K562 (cell line): ENCODE data around the gene LRRC8A. TPM values are rescaled to one million over a fixed set of nuclear protein-coding genes. Genes with fewer than 3 reads are reported as not detected.

Experiments
- HMG20A ChIP-seq: fragments of 450-650 bp; formaldehyde crosslinking; conservative IDR thresholded peaks from 2 replicates; pipeline ENCODE4 v1.4.0; 2020; ENCODE audit warnings: mild to moderate bottlenecking, mixed read lengths
- NR2C2 ChIP-seq, 2 experiments: fragments of 200-800 bp in 1 of 2; sonication (Bioruptor generic) in 1 of 2; sonication (generic) in 1 of 2; formaldehyde crosslinking in 1 of 2; IDR thresholded peaks; 2 replicates each; pipeline versions ENCODE4 v1.6.1 to v1.8.0; 2016 to 2022; ENCODE audit warnings: mild to moderate bottlenecking in 1 of 2, missing compliant biosample characterization in 1 of 2, missing genetic modification characterization in 1 of 2, missing genetic modification reagents in 1 of 2
- SMARCC2 ChIP-seq: fragments of 450-650 bp; IDR thresholded peaks from 2 replicates; pipeline ENCODE4 v1.6.1; 2017; ENCODE audit warnings: antibody characterized with exemption, moderate library complexity, mild to moderate bottlenecking, low read depth
- ZNF217 ChIP-seq: sonication (generic); formaldehyde crosslinking; IDR thresholded peaks from 2 replicates; pipeline ENCODE4 v1.8.0; 2022; ENCODE audit warnings: mild to moderate bottlenecking, missing genetic modification reagents
- ZNF263 ChIP-seq: sonication (generic); formaldehyde crosslinking; IDR thresholded peaks from 2 replicates; pipeline ENCODE4 v1.8.0; 2022; ENCODE audit warnings: mild to moderate bottlenecking, missing genetic modification reagents, borderline replicate concordance
- polyA plus RNA-seq, 8 experiments: library from polyadenylated mRNA; depleted of rRNA in 4 of 8; stranded (reverse) in 5 of 8; unstranded in 3 of 8; fragments of >200 nt; fragmentation: Nextera tagmentation in 2 of 8; fragmentation: Illumina TruSeq in 1 of 8; extraction: Ambion mirVana in 2 of 8; extraction: Trizol in 1 of 8; gene quantifications; 2 replicates each; pipeline versions ENCODE4 v1.2.1 to v1.2.3, GENCODE V29; 2011 to 2014; ENCODE audit warnings: inconsistent platforms in 1 of 8, missing spikeins in 1 of 8
- total RNA-seq, 7 experiments: library from RNA; depleted of rRNA in 6 of 7; stranded (reverse); fragments of >200 nt in 6 of 7; fragmentation: Illumina TruSeq in 2 of 7; extraction: Trizol in 2 of 7; gene quantifications; 2 replicates each; pipeline versions ENCODE4 v1.2.1 to v1.2.3, GENCODE V29; 2011 to 2021; ENCODE audit warnings: low replicate concordance in 1 of 7
- TF ChIP-seq, protein P1 (sequence below), 2 experiments: IDR thresholded peaks; 2 replicates each; pipeline ENCODE4 v1.6.1; 2011; ENCODE audit warnings: borderline replicate concordance in 1 of 2, control low read depth in 1 of 2, low read depth in 1 of 2, low read length in 1 of 2, mild to moderate bottlenecking in 1 of 2, mixed read lengths in 1 of 2, moderate library complexity in 1 of 2; ENCODE audit not compliant: insufficient read depth in 1 of 2, insufficient read length in 1 of 2, poor library complexity in 1 of 2, severe bottlenecking in 1 of 2; ENCODE audit errors: extremely low read depth in 1 of 2
- TF ChIP-seq, protein P2 (sequence below): sonication (generic); formaldehyde crosslinking; IDR thresholded peaks from 2 replicates; pipeline ENCODE4 v1.9.0; 2022; ENCODE audit warnings: mild to moderate bottlenecking, missing genetic modification reagents
- TF ChIP-seq, protein P3 (sequence below): sonication (generic); formaldehyde crosslinking; IDR thresholded peaks from 2 replicates; pipeline ENCODE4 v1.8.1; 2023; ENCODE audit warnings: missing genetic modification reagents, mild to moderate bottlenecking, borderline replicate concordance
- TF ChIP-seq, protein P4 (sequence below): sonication (generic); formaldehyde crosslinking; IDR thresholded peaks from 2 replicates; pipeline ENCODE4 v1.8.0; 2022; ENCODE audit warnings: mild to moderate bottlenecking, missing genetic modification reagents
- TF ChIP-seq, protein P5 (sequence below): fragments of 200-800 bp; sonication (Bioruptor generic); IDR thresholded peaks from 2 replicates; pipeline ENCODE4 v1.6.1; 2017; ENCODE audit warnings: missing genetic modification characterization, missing compliant biosample characterization

The LRRC8A gene
- total and polyA plus RNA-seq, 9 of the 15 experiments (the other 6 are each of a cell fraction or from before 2014, with no cell fraction given): 2.9 to 24.7 (median 8.9) TPM

DNA sequence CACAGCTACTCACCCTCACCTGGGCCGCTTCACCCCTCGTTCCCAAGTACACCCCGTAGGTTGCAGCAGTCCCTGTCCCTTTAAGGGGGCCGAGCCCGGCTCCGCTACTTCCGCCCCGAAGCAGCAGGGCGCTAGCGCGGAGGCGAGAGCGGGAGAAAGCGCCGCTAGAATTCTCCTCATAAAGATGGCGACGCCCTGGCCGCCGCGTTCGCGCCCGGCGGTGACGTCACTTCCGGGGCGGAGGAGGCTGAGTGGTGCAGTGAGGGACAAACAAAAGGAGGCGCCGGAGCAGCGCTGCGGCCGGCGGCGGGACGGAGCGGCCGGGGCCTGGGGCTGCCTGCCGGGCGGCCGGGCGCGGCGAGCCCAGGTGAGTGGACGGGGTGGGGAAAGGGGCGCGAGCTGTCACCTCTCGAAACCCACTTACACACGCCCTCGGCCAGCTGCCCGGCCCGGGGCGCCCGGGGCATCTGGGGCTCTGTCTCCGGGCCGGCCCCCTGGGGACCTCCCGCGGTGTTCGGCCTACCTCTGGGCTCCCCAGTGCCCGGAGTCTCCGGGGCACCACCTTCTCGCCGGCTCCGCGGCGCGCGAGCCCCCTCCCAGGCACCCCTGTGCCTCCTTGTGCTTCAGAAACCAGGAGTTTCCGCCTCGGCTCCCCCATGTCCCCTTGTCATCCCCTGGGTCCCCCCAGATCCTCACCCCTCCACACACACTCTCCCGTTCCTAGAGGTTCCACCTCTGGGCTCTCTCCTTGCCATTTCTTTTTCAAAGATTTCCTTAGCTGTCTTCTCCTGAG lies at the start of gene LRRC8A, which contains the start of gene KYAT1 (continued):
- TF ChIP-seq, protein P1, sequence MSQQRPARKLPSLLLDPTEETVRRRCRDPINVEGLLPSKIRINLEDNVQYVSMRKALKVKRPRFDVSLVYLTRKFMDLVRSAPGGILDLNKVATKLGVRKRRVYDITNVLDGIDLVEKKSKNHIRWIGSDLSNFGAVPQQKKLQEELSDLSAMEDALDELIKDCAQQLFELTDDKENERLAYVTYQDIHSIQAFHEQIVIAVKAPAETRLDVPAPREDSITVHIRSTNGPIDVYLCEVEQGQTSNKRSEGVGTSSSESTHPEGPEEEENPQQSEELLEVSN (IDR thresholded peaks at IDR 0.05; ENCODE audit: borderline replicate concordance in 1 of 2, extremely low read depth in 1 of 2, insufficient read depth in 1 of 2, insufficient read length in 1 of 2, low read depth in 1 of 2, low read length in 1 of 2, poor library complexity in 1 of 2, severe bottlenecking in 1 of 2): no peak
- TF ChIP-seq, protein P2, sequence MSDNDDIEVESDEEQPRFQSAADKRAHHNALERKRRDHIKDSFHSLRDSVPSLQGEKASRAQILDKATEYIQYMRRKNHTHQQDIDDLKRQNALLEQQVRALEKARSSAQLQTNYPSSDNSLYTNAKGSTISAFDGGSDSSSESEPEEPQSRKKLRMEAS (CRISPR knock-in tag): no peak; the same call in 1 of the 2 replicates
- TF ChIP-seq SMARCC2 (no peak), ZNF263 (CRISPR knock-in tag) (no peak), ZNF217 (CRISPR knock-in tag) (no peak), NR2C2 (CRISPR knock-in tag; IDR thresholded peaks at IDR 0.05) (no peak), NR2C2 (tag; IDR thresholded peaks at IDR 0.05) (peak; percentile 83; the same call in 1 of the 2 replicates), HMG20A (CRISPR knock-in tag) (no peak)
- TF ChIP-seq, protein P3, sequence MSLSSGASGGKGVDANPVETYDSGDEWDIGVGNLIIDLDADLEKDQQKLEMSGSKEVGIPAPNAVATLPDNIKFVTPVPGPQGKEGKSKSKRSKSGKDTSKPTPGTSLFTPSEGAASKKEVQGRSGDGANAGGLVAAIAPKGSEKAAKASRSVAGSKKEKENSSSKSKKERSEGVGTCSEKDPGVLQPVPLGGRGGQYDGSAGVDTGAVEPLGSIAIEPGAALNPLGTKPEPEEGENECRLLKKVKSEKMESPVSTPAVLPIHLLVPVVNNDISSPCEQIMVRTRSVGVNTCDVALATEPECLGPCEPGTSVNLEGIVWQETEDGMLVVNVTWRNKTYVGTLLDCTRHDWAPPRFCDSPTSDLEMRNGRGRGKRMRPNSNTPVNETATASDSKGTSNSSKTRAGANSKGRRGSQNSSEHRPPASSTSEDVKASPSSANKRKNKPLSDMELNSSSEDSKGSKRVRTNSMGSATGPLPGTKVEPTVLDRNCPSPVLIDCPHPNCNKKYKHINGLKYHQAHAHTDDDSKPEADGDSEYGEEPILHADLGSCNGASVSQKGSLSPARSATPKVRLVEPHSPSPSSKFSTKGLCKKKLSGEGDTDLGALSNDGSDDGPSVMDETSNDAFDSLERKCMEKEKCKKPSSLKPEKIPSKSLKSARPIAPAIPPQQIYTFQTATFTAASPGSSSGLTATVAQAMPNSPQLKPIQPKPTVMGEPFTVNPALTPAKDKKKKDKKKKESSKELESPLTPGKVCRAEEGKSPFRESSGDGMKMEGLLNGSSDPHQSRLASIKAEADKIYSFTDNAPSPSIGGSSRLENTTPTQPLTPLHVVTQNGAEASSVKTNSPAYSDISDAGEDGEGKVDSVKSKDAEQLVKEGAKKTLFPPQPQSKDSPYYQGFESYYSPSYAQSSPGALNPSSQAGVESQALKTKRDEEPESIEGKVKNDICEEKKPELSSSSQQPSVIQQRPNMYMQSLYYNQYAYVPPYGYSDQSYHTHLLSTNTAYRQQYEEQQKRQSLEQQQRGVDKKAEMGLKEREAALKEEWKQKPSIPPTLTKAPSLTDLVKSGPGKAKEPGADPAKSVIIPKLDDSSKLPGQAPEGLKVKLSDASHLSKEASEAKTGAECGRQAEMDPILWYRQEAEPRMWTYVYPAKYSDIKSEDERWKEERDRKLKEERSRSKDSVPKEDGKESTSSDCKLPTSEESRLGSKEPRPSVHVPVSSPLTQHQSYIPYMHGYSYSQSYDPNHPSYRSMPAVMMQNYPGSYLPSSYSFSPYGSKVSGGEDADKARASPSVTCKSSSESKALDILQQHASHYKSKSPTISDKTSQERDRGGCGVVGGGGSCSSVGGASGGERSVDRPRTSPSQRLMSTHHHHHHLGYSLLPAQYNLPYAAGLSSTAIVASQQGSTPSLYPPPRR (CRISPR knock-in tag): no peak
- TF ChIP-seq, protein P4, sequence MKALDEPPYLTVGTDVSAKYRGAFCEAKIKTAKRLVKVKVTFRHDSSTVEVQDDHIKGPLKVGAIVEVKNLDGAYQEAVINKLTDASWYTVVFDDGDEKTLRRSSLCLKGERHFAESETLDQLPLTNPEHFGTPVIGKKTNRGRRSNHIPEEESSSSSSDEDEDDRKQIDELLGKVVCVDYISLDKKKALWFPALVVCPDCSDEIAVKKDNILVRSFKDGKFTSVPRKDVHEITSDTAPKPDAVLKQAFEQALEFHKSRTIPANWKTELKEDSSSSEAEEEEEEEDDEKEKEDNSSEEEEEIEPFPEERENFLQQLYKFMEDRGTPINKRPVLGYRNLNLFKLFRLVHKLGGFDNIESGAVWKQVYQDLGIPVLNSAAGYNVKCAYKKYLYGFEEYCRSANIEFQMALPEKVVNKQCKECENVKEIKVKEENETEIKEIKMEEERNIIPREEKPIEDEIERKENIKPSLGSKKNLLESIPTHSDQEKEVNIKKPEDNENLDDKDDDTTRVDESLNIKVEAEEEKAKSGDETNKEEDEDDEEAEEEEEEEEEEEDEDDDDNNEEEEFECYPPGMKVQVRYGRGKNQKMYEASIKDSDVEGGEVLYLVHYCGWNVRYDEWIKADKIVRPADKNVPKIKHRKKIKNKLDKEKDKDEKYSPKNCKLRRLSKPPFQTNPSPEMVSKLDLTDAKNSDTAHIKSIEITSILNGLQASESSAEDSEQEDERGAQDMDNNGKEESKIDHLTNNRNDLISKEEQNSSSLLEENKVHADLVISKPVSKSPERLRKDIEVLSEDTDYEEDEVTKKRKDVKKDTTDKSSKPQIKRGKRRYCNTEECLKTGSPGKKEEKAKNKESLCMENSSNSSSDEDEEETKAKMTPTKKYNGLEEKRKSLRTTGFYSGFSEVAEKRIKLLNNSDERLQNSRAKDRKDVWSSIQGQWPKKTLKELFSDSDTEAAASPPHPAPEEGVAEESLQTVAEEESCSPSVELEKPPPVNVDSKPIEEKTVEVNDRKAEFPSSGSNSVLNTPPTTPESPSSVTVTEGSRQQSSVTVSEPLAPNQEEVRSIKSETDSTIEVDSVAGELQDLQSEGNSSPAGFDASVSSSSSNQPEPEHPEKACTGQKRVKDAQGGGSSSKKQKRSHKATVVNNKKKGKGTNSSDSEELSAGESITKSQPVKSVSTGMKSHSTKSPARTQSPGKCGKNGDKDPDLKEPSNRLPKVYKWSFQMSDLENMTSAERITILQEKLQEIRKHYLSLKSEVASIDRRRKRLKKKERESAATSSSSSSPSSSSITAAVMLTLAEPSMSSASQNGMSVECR (CRISPR knock-in tag): no peak
- TF ChIP-seq, protein P5, sequence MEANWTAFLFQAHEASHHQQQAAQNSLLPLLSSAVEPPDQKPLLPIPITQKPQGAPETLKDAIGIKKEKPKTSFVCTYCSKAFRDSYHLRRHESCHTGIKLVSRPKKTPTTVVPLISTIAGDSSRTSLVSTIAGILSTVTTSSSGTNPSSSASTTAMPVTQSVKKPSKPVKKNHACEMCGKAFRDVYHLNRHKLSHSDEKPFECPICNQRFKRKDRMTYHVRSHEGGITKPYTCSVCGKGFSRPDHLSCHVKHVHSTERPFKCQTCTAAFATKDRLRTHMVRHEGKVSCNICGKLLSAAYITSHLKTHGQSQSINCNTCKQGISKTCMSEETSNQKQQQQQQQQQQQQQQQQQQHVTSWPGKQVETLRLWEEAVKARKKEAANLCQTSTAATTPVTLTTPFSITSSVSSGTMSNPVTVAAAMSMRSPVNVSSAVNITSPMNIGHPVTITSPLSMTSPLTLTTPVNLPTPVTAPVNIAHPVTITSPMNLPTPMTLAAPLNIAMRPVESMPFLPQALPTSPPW: no peak; the same call in 1 of the 2 replicates
